T-helper 22 cell (primary cell): ENCODE results near the gene C10orf95.

Experiments
- DNase-seq: peaks from one replicate; pipeline ENCODE4 v3.0.0-alpha.2; 2020; ENCODE audit warnings: low read depth

C10orf95 gene

GRCh38 chr10:102401342-102401654, 50.0 kb downstream of the C10orf95 start:
- no peak for DNase-seq

GRCh38 chr10:102400598-102401341, 50.6 kb downstream of the C10orf95 start:
- no peak for DNase-seq

GRCh38 chr10:102400076-102400475, 51.3 kb downstream of the C10orf95 start:
- DNase-seq, result no peak
